Uterus (tissue), 4 donors: Measurements from ENCODE around the gene TUB. TPM values are rescaled to one million over a fixed set of nuclear protein-coding genes. Genes with fewer than 3 reads are reported as not detected.

ENCODE experiments used
- DNase-seq, 2 donors: peaks; one replicate each; pipeline ENCODE4 v3.0.0-alpha.2; 2019 to 2020
- H3K27ac ChIP-seq, 2 donors: fragments of 200-600 bp; sonication (generic); 1 replicate in 1 of 2; 2 replicates in 1 of 2; pipeline ENCODE4 v1.5.1; 2016 to 2018
- H3K27me3 ChIP-seq, 2 donors: fragments of 200-600 bp; sonication (generic); one replicate each; pipeline ENCODE4 v1.5.1; 2018 to 2019; ENCODE audit warnings: control low read depth in 1 of 2
- H3K36me3 ChIP-seq, 2 donors: fragments of 200-600 bp; sonication (generic); one replicate each; pipeline ENCODE4 v1.5.1; 2019; ENCODE audit warnings: control low read depth in 1 of 2
- H3K4me1 ChIP-seq, 2 donors: fragments of 200-600 bp; sonication (generic); one replicate each; pipeline ENCODE4 v1.5.1; 2018 to 2019; ENCODE audit warnings: control low read depth in 1 of 2
- H3K4me3 ChIP-seq, 2 donors: fragments of 200-600 bp; sonication (generic); 1 replicate in 1 of 2; 2 replicates in 1 of 2; pipeline ENCODE4 v1.5.1; 2018 to 2019; ENCODE audit warnings: mild to moderate bottlenecking in 1 of 2
- H3K9me3 ChIP-seq, 2 donors: fragments of 200-600 bp; sonication (generic); one replicate each; pipeline ENCODE4 v1.5.1; 2019; ENCODE audit warnings: control low read depth in 1 of 2
- CTCF ChIP-seq, 4 experiments: fragments of 200-600 bp in 2 of 4; fragments of 450-650 bp in 2 of 4; sonication (generic) in 2 of 4; IDR thresholded peaks; one replicate each; pipeline ENCODE4 v1.5.1; 2016 to 2019; ENCODE audit warnings: antibody characterized with exemption in 4 of 4, mild to moderate bottlenecking in 2 of 4, moderate library complexity in 1 of 4
- POLR2A ChIP-seq, 2 donors: fragments of 450-650 bp; IDR thresholded peaks; one replicate each; pipeline ENCODE4 v1.6.1; 2016; ENCODE audit warnings: antibody characterized with exemption in 2 of 2, mild to moderate bottlenecking in 1 of 2, moderate library complexity in 1 of 2
- intact Hi-C: fragments of 100-400 bp; cut with DNase I; formaldehyde crosslinking; loops from one replicate; pipeline ENCODE4 v1.15.1; 2023; ENCODE audit warnings: low total_unique reads
- total RNA-seq, 4 donors: library from RNA; depleted of rRNA in 3 of 4; stranded (reverse); fragments of >200 nt in 3 of 4; gene quantifications; one replicate each; pipeline versions ENCODE4 v1.1.0 to v1.2.4, GENCODE V29; 2014 to 2023
- donor health status: DM: yes; HTN: yes; CAD: no.

Gene TUB
- total RNA-seq, 4 donors from 2014 or later: 12.6 to 57.4 (median 37.8) TPM

DNA sequence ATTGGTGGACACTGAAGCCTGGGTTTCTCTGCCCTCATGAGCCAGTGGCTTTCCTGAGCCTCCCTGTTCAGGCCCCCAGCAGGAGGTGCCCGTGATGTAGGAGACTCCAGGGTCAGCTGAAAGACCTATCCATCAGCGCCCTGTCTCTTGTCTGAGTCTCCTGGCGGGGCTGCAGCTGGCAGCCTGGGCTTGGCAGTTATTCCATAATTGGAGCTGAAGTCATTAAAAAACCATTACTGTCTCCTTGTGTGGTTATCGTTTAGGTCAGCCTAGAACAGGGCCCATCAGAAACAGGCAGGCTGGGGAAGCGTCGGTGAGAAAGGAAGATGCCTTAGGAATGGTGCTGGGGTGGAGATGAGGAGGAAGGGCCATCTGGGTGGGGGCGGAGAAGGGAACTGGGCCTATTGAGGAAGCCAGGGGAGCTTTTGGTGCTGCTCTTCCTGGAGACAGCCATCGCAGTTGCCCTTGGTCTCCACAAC lies 5.0 kb downstream of the TUB start:
- DNase-seq: peak; percentile 68 to 72
- peaks cover 0 to 17% of the 10 kb centered on the region in 2 donors for H3K4me1 ChIP-seq

DNA sequence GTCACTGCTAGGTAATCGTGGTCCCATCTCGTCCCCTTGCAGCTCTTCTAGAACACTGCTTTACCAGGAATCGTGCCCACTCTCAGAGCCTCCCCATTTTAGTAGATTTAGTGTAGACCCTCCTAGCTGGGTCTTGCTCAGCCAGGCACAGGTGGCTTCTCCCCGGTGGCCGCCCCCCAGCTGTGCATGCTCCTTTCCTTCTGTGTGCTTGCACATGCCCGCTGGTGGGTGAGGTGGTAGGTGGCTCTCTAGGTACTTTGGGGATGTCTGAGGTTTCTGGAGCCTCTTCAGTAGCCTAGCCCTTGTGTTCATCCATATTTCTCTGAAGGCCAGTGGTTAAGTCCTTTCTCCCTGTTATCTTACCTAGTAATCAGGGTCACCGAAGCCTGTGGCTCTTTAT lies 5.6 kb downstream of the TUB start:
- intact Hi-C loops: no loop called here
- no peak for DNase-seq
- no peaks in the 10 kb centered on the region for H3K9me3 ChIP-seq
- H3K36me3 ChIP-seq: no peaks in the 10 kb centered on the region
- peaks cover 0 to 15% of the 10 kb centered on the region in 2 donors for H3K4me1 ChIP-seq
- H3K27me3 ChIP-seq: no peaks in the 10 kb centered on the region
- H3K4me3 ChIP-seq: no peak overlapping the region
- TF ChIP-seq CTCF (IDR thresholded peaks at IDR 0.05) (no peak), POLR2A (IDR thresholded peaks at IDR 0.05) (no peak)
- peak overlapping the region; percentile 7 to 69 for H3K27ac ChIP-seq

More for the DNA sequence above, 5.0 kb downstream of the TUB start:
- no peaks in the 10 kb centered on the region for H3K27me3 ChIP-seq
- TF ChIP-seq POLR2A (IDR thresholded peaks at IDR 0.05): no peak
- H3K9me3 ChIP-seq: no peaks in the 10 kb centered on the region
- H3K36me3 ChIP-seq: no peaks in the 10 kb centered on the region
- no peak overlapping the region for H3K4me3 ChIP-seq
- intact Hi-C loops: no loop called here
- peak overlapping the region; percentile 7 to 69 for H3K27ac ChIP-seq

DNA sequence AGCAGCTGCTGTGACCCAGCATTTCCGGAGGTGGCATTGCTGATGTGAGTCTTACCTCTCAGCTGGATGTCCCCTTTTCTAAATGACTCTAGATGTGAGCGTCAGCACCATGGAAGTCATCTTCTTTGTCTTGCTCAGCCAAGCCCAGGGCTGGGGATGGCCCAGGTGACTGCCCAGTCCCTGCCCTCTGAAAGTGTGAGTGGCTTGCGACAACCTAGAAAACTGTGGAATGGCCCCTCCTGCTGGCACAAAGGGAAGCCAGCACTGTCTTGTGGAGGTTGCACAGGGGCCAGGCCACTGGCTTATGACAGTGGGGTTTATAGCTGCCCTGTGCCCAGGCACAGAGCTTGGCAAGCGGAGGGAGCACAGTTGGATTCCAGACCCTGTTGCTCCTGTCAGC lies 6.2 kb downstream of the TUB start:
- Histone ChIP-seq H3K4me3 (no peak overlapping the region), H3K9me3 (no peaks in the 10 kb centered on the region), H3K27ac (peak overlapping the region in 1 of 2 donors; percentile 69), H3K4me1 (peaks cover 0 to 11% of the 10 kb centered on the region in 2 donors), H3K27me3 (no peaks in the 10 kb centered on the region), H3K36me3 (no peaks in the 10 kb centered on the region)
- TF ChIP-seq CTCF (IDR thresholded peaks at IDR 0.05) (peak in 1 of 4 experiments; percentile 13), POLR2A (IDR thresholded peaks at IDR 0.05) (no peak)
- intact Hi-C loops: no loop called here
- DNase-seq: peak in 1 of 2 donors; percentile 18

- no peak overlapping the region for H3K4me3 ChIP-seq
- intact Hi-C loops: no loop called here
- H3K4me1 ChIP-seq: peaks cover 0 to 9% of the 10 kb centered on the region in 2 donors
- TF ChIP-seq CTCF (IDR thresholded peaks at IDR 0.05) (no peak), POLR2A (IDR thresholded peaks at IDR 0.05) (no peak)
- DNase-seq: no peak
- H3K27me3 ChIP-seq: no peaks in the 10 kb centered on the region
- H3K27ac ChIP-seq: no peak overlapping the region
- no peaks in the 10 kb centered on the region for H3K36me3 ChIP-seq
- H3K9me3 ChIP-seq: no peaks in the 10 kb centered on the region
Observed at GRCh38 chr11:8087756-8088155, 6.7 kb downstream of the TUB start.

DNA sequence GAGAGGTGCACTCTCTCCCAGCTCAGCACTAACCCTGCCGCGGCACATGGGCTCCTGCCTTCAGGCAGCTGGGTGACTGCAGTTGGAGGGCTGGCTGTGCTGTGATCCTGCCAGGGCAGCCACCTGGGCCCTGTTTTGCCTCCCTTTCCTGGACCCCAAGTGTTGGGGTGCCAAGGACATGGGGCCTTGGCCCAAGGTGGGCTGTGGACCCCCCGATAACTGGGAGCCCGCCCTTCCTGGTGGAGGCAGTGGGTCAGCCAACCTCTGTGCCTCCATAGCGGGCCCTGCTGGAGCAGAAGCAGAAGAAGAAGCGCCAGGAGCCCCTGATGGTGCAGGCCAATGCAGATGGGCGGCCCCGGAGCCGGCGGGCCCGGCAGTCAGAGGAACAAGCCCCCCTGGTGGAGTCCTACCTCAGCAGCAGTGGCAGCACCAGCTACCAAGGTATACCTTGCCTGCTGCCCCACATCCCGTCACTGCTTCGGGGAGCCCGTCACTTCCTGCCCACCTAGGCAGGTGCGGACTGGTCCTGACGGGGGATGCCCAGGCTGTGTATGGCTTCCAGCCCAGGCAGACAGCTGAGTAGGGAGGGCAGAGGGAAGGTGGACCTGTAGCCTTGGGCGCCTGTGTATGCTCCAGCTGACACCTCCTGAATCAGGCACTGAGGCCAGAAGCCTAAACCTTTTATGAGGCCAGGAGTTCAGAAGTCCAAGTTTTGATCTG lies 8.9 kb downstream of the TUB start:
- Histone ChIP-seq H3K27me3 (no peaks in the 10 kb centered on the region), H3K9me3 (no peaks in the 10 kb centered on the region), H3K4me1 (peaks cover 0 to 9% of the 10 kb centered on the region in 2 donors), H3K27ac (no peak overlapping the region), H3K4me3 (no peak overlapping the region), H3K36me3 (no peaks in the 10 kb centered on the region)
- peak in 1 of 2 donors; percentile 13 for DNase-seq
- intact Hi-C loops: loop anchor here (10.0 kb wide), 1 partner anchor 85 kb away; no protein-coding TSS in a partner anchor
- TF ChIP-seq POLR2A (IDR thresholded peaks at IDR 0.05): no peak
- TF ChIP-seq CTCF (IDR thresholded peaks at IDR 0.05): no peak
